OCI-LY7 (cell line): ENCODE data around the gene SDCCAG8. TPM values are rescaled to one million over a fixed set of nuclear protein-coding genes. Genes with fewer than 3 reads are reported as not detected.

Experiments
- BruUV-seq: library from RNA; stranded (reverse); fragments of 400-500 nt; replicated peaks from 2 replicates; lab custom pipeline; 2021; lab: Mats Ljungman, UMichigan
- CTCF ChIA-PET: fragments of 300-600 bp; sonication (Branson Sonifier 250); formaldehyde crosslinking; loops from one replicate; lab custom pipeline; 2022; ENCODE audit warnings: antibody characterized with exemption; ENCODE audit not compliant: unreplicated experiment; lab: Charles Lee
- POLR2A ChIA-PET: fragments of 300-600 bp; sonication (Branson Sonifier 250); formaldehyde crosslinking; loops from one replicate; lab custom pipeline; 2022; ENCODE audit warnings: antibody characterized with exemption; lab: Charles Lee
- DNase-seq: peaks from one replicate; pipeline ENCODE4 v3.0.0-alpha.2; 2015; ENCODE audit warnings: low spot score
- H2AFZ ChIP-seq: fragments of 200-600 bp; sonication (generic), shearing (Covaris generic); 2 replicates; pipeline ENCODE4 v1.6.1; 2014; ENCODE audit warnings: mild to moderate bottlenecking, antibody characterized with exemption, low read length, moderate library complexity
- H3K27ac ChIP-seq: fragments of 200-600 bp; sonication (generic); 2 replicates; pipeline ENCODE4 v1.5.1; 2014; ENCODE audit warnings: mixed run types, low read depth, mild to moderate bottlenecking, moderate library complexity, low read length, inconsistent platforms; ENCODE audit not compliant: poor library complexity, severe bottlenecking
- H3K36me3 ChIP-seq: fragments of 200-600 bp; sonication (generic); 2 replicates; pipeline ENCODE4 v1.6.1; 2014; ENCODE audit warnings: mild to moderate bottlenecking, antibody characterized with exemption, low read length, moderate library complexity, mixed read lengths; ENCODE audit not compliant: insufficient read depth
- H3K4me1 ChIP-seq: fragments of 200-600 bp; sonication (generic); 2 replicates; pipeline ENCODE4 v1.5.1; 2014; ENCODE audit warnings: mild to moderate bottlenecking, low read length; ENCODE audit not compliant: insufficient read depth, poor library complexity, severe bottlenecking
- H3K4me2 ChIP-seq: fragments of 200-600 bp; sonication (generic); 2 replicates; pipeline ENCODE4 v1.6.1; 2014; ENCODE audit warnings: mild to moderate bottlenecking, low read length
- H3K4me3 ChIP-seq: fragments of 200-600 bp; sonication (generic); 2 replicates; pipeline ENCODE4 v1.5.1; 2014; ENCODE audit warnings: mild to moderate bottlenecking, low read depth, low read length; ENCODE audit not compliant: poor library complexity, severe bottlenecking
- H3K79me2 ChIP-seq: fragments of 200-600 bp; sonication (generic); 2 replicates; pipeline ENCODE4 v1.6.1; 2016; ENCODE audit warnings: low read depth, mild to moderate bottlenecking, low read length, moderate library complexity, mixed read lengths; ENCODE audit not compliant: insufficient read depth
- H3K9me2 ChIP-seq: fragments of 200-600 bp; sonication (generic); 2 replicates; pipeline ENCODE4 v1.6.1; 2016; ENCODE audit warnings: mild to moderate bottlenecking, low read length, mixed read lengths; ENCODE audit not compliant: insufficient read depth
- H3K9me3 ChIP-seq: fragments of 200-600 bp; sonication (generic); 2 replicates; pipeline ENCODE4 v1.6.1; 2014; ENCODE audit warnings: mild to moderate bottlenecking, mixed run types, low read length, mixed read lengths
- H4K20me1 ChIP-seq: fragments of 200-600 bp; sonication (generic); 2 replicates; pipeline ENCODE4 v1.6.1; 2014; ENCODE audit warnings: mild to moderate bottlenecking, antibody characterized with exemption, low read length, moderate library complexity, mixed read lengths; ENCODE audit not compliant: insufficient read depth
- CTCF ChIP-seq: fragments of 200-600 bp; sonication (generic); conservative IDR thresholded peaks from 2 replicates; pipeline ENCODE4 v1.5.1; 2014; ENCODE audit warnings: mild to moderate bottlenecking, antibody characterized with exemption, low read length, moderate library complexity, mixed read lengths
- EZH2phosphoT487 ChIP-seq: fragments of 200-600 bp; sonication (generic); IDR thresholded peaks from 2 replicates; pipeline ENCODE4 v1.6.1; 2018; ENCODE audit warnings: low read depth, borderline replicate concordance, mild to moderate bottlenecking, mixed run types, antibody characterized with exemption, low read length, moderate library complexity, mixed read lengths
- intact Hi-C: fragments of 100-400 bp; cut with micrococcal nuclease; formaldehyde crosslinking; loops from one replicate; pipeline ENCODE4 v1.10.0; 2022; ENCODE audit not compliant: unreplicated experiment
- total RNA-seq, 2 experiments: library from RNA; depleted of rRNA in 1 of 2; stranded (reverse); fragments of >200 nt in 1 of 2; shearing (Covaris generic) in 1 of 2; gene quantifications; 2 replicates each; pipeline ENCODE4 v1.2.3, GENCODE V29; 2014 to 2022

The SDCCAG8 gene
- total RNA-seq, 2 experiments from 2014 or later, result 18.1 to 28.7 TPM

GRCh38 chr1:243316366-243316989 is 60.6 kb downstream of the SDCCAG8 start:
- intact Hi-C loops, result no loop called here
- Histone ChIP-seq H4K20me1 (no peaks in the 10 kb centered on the region), H3K4me3 (no peak overlapping the region), H3K4me2 (no peak overlapping the region), H3K4me1 (no peaks in the 10 kb centered on the region), H3K79me2 (no peaks in the 10 kb centered on the region), H2AFZ (no peak overlapping the region), H3K27ac (no peak overlapping the region), H3K36me3 (peaks cover 6% of the 10 kb centered on the region; the same call in 1 of the 2 replicates), H3K9me2 (no peaks in the 10 kb centered on the region), H3K9me3 (no peaks in the 10 kb centered on the region)
- CTCF ChIA-PET, result no interaction called here
- POLR2A ChIA-PET, result no interaction called here
- no TSS peak for BruUV-seq
- TF ChIP-seq CTCF (no peak), EZH2phosphoT487 (no peak)
- DNase-seq, result no peak

GRCh38 chr1:243320224-243320623 is 64.4 kb downstream of the SDCCAG8 start:
- no peak overlapping the region for H3K4me2 ChIP-seq
- TF ChIP-seq CTCF, result no peak
- TF ChIP-seq EZH2phosphoT487, result no peak
- no peak overlapping the region for H3K27ac ChIP-seq
- no peaks in the 10 kb centered on the region for H3K9me3 ChIP-seq
- H2AFZ ChIP-seq, result no peak overlapping the region
- H4K20me1 ChIP-seq, result no peaks in the 10 kb centered on the region
- H3K9me2 ChIP-seq, result no peaks in the 10 kb centered on the region
- ChIA-PET CTCF (no interaction called here), POLR2A (no interaction called here)
- no peak overlapping the region for H3K4me3 ChIP-seq
- no peaks in the 10 kb centered on the region for H3K79me2 ChIP-seq
- no peak for DNase-seq
- BruUV-seq, result no TSS peak
- intact Hi-C loops, result loop anchor here (10.0 kb wide), 1 partner anchor 665 kb away; no protein-coding TSS in a partner anchor
- peaks cover 6% of the 10 kb centered on the region; the same call in 1 of the 2 replicates for H3K36me3 ChIP-seq
- H3K4me1 ChIP-seq, result no peaks in the 10 kb centered on the region

- no peaks in the 10 kb centered on the region for H3K9me2 ChIP-seq
- H4K20me1 ChIP-seq, result no peaks in the 10 kb centered on the region
- H3K79me2 ChIP-seq, result no peaks in the 10 kb centered on the region
- ChIA-PET POLR2A (interaction anchor here (0.6 kb wide), 1 partner anchor 471 kb away, joined by 3 read pairs; no protein-coding TSS in a partner anchor), CTCF (no interaction called here)
- DNase-seq, result no peak
- no peak overlapping the region for H3K27ac ChIP-seq
- H3K4me1 ChIP-seq, result no peaks in the 10 kb centered on the region
- no peak overlapping the region for H3K4me2 ChIP-seq
- BruUV-seq, result no TSS peak
- H3K9me3 ChIP-seq, result no peaks in the 10 kb centered on the region
- H3K36me3 ChIP-seq, result peaks cover 6% of the 10 kb centered on the region; the same call in 1 of the 2 replicates
- intact Hi-C loops, result loop anchor here (10.0 kb wide), 1 partner anchor 668 kb away; no protein-coding TSS in a partner anchor
- H3K4me3 ChIP-seq, result no peak overlapping the region
- H2AFZ ChIP-seq, result no peak overlapping the region
- no peak for TF ChIP-seq EZH2phosphoT487
- no peak for TF ChIP-seq CTCF
Observed at GRCh38 chr1:243322326-243322725, 66.5 kb downstream of the SDCCAG8 start.
